OCI-LY7 (cell line): Measurements from ENCODE around the gene SIGLEC9. TPM values are rescaled to one million over a fixed set of nuclear protein-coding genes. Genes with fewer than 3 reads are reported as not detected.

Experiments used
- BruUV-seq: library from RNA; stranded (reverse); fragments of 400-500 nt; replicated peaks from 2 replicates; lab custom pipeline; 2021; lab: Mats Ljungman, UMichigan
- CTCF ChIA-PET: fragments of 300-600 bp; sonication (Branson Sonifier 250); formaldehyde crosslinking; loops from one replicate; lab custom pipeline; 2022; ENCODE audit warnings: antibody characterized with exemption; ENCODE audit not compliant: unreplicated experiment; lab: Charles Lee
- POLR2A ChIA-PET: fragments of 300-600 bp; sonication (Branson Sonifier 250); formaldehyde crosslinking; loops from one replicate; lab custom pipeline; 2022; ENCODE audit warnings: antibody characterized with exemption; lab: Charles Lee
- DNase-seq: peaks from one replicate; pipeline ENCODE4 v3.0.0-alpha.2; 2015; ENCODE audit warnings: low spot score
- H2AFZ ChIP-seq: fragments of 200-600 bp; sonication (generic), shearing (Covaris generic); 2 replicates; pipeline ENCODE4 v1.6.1; 2014; ENCODE audit warnings: mild to moderate bottlenecking, antibody characterized with exemption, low read length, moderate library complexity
- H3K27ac ChIP-seq: fragments of 200-600 bp; sonication (generic); 2 replicates; pipeline ENCODE4 v1.5.1; 2014; ENCODE audit warnings: mixed run types, low read depth, mild to moderate bottlenecking, moderate library complexity, low read length, inconsistent platforms; ENCODE audit not compliant: poor library complexity, severe bottlenecking
- H3K36me3 ChIP-seq: fragments of 200-600 bp; sonication (generic); 2 replicates; pipeline ENCODE4 v1.6.1; 2014; ENCODE audit warnings: mild to moderate bottlenecking, antibody characterized with exemption, low read length, moderate library complexity, mixed read lengths; ENCODE audit not compliant: insufficient read depth
- H3K4me1 ChIP-seq: fragments of 200-600 bp; sonication (generic); 2 replicates; pipeline ENCODE4 v1.5.1; 2014; ENCODE audit warnings: mild to moderate bottlenecking, low read length; ENCODE audit not compliant: insufficient read depth, poor library complexity, severe bottlenecking
- H3K4me2 ChIP-seq: fragments of 200-600 bp; sonication (generic); 2 replicates; pipeline ENCODE4 v1.6.1; 2014; ENCODE audit warnings: mild to moderate bottlenecking, low read length
- H3K4me3 ChIP-seq: fragments of 200-600 bp; sonication (generic); 2 replicates; pipeline ENCODE4 v1.5.1; 2014; ENCODE audit warnings: mild to moderate bottlenecking, low read depth, low read length; ENCODE audit not compliant: poor library complexity, severe bottlenecking
- H3K79me2 ChIP-seq: fragments of 200-600 bp; sonication (generic); 2 replicates; pipeline ENCODE4 v1.6.1; 2016; ENCODE audit warnings: low read depth, mild to moderate bottlenecking, low read length, moderate library complexity, mixed read lengths; ENCODE audit not compliant: insufficient read depth
- H3K9me2 ChIP-seq: fragments of 200-600 bp; sonication (generic); 2 replicates; pipeline ENCODE4 v1.6.1; 2016; ENCODE audit warnings: mild to moderate bottlenecking, low read length, mixed read lengths; ENCODE audit not compliant: insufficient read depth
- H3K9me3 ChIP-seq: fragments of 200-600 bp; sonication (generic); 2 replicates; pipeline ENCODE4 v1.6.1; 2014; ENCODE audit warnings: mild to moderate bottlenecking, mixed run types, low read length, mixed read lengths
- H4K20me1 ChIP-seq: fragments of 200-600 bp; sonication (generic); 2 replicates; pipeline ENCODE4 v1.6.1; 2014; ENCODE audit warnings: mild to moderate bottlenecking, antibody characterized with exemption, low read length, moderate library complexity, mixed read lengths; ENCODE audit not compliant: insufficient read depth
- EZH2phosphoT487 ChIP-seq: fragments of 200-600 bp; sonication (generic); IDR thresholded peaks from 2 replicates; pipeline ENCODE4 v1.6.1; 2018; ENCODE audit warnings: low read depth, borderline replicate concordance, mild to moderate bottlenecking, mixed run types, antibody characterized with exemption, low read length, moderate library complexity, mixed read lengths
- intact Hi-C: fragments of 100-400 bp; cut with micrococcal nuclease; formaldehyde crosslinking; loops from one replicate; pipeline ENCODE4 v1.10.0; 2022; ENCODE audit not compliant: unreplicated experiment
- total RNA-seq, 2 experiments: library from RNA; depleted of rRNA in 1 of 2; stranded (reverse); fragments of >200 nt in 1 of 2; shearing (Covaris generic) in 1 of 2; gene quantifications; 2 replicates each; pipeline ENCODE4 v1.2.3, GENCODE V29; 2014 to 2022
- TF ChIP-seq, protein P1 (sequence below): fragments of 200-600 bp; sonication (generic); conservative IDR thresholded peaks from 2 replicates; pipeline ENCODE4 v1.5.1; 2014; ENCODE audit warnings: mild to moderate bottlenecking, antibody characterized with exemption, low read length, moderate library complexity, mixed read lengths

Gene SIGLEC9
- total RNA-seq, 2 experiments from 2014 or later, result not detected

GRCh38 chr19:51083783-51084182 is 40.9 kb upstream of the SIGLEC9 start:
- no peak overlapping the region for H3K4me3 ChIP-seq
- H2AFZ ChIP-seq, result no peak overlapping the region
- no peak overlapping the region for H3K27ac ChIP-seq
- ChIA-PET POLR2A (no interaction called here), CTCF (no interaction called here)
- no peaks in the 10 kb centered on the region for H4K20me1 ChIP-seq
- no peaks in the 10 kb centered on the region for H3K9me3 ChIP-seq
- no peak overlapping the region for H3K4me2 ChIP-seq
- H3K36me3 ChIP-seq, result no peaks in the 10 kb centered on the region
- no peak for TF ChIP-seq EZH2phosphoT487
- TF ChIP-seq, protein P1, sequence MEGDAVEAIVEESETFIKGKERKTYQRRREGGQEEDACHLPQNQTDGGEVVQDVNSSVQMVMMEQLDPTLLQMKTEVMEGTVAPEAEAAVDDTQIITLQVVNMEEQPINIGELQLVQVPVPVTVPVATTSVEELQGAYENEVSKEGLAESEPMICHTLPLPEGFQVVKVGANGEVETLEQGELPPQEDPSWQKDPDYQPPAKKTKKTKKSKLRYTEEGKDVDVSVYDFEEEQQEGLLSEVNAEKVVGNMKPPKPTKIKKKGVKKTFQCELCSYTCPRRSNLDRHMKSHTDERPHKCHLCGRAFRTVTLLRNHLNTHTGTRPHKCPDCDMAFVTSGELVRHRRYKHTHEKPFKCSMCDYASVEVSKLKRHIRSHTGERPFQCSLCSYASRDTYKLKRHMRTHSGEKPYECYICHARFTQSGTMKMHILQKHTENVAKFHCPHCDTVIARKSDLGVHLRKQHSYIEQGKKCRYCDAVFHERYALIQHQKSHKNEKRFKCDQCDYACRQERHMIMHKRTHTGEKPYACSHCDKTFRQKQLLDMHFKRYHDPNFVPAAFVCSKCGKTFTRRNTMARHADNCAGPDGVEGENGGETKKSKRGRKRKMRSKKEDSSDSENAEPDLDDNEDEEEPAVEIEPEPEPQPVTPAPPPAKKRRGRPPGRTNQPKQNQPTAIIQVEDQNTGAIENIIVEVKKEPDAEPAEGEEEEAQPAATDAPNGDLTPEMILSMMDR, result no peak
- H3K79me2 ChIP-seq, result no peaks in the 10 kb centered on the region
- BruUV-seq, result no TSS peak
- DNase-seq, result no peak
- intact Hi-C loops, result no loop called here
- no peaks in the 10 kb centered on the region for H3K9me2 ChIP-seq
- no peaks in the 10 kb centered on the region for H3K4me1 ChIP-seq

GRCh38 chr19:51084505-51084904 is 40.2 kb upstream of the SIGLEC9 start:
- H3K36me3 ChIP-seq, result no peaks in the 10 kb centered on the region
- no peaks in the 10 kb centered on the region for H3K9me3 ChIP-seq
- H3K4me2 ChIP-seq, result no peak overlapping the region
- ChIA-PET CTCF (no interaction called here), POLR2A (no interaction called here)
- no peak for TF ChIP-seq EZH2phosphoT487
- TF ChIP-seq, protein P1, result no peak
- no peaks in the 10 kb centered on the region for H4K20me1 ChIP-seq
- no peaks in the 10 kb centered on the region for H3K9me2 ChIP-seq
- no peak for DNase-seq
- no peak overlapping the region for H2AFZ ChIP-seq
- H3K27ac ChIP-seq, result no peak overlapping the region
- no peak overlapping the region for H3K4me3 ChIP-seq
- no peaks in the 10 kb centered on the region for H3K79me2 ChIP-seq
- BruUV-seq, result no TSS peak
- intact Hi-C loops, result no loop called here
- no peaks in the 10 kb centered on the region for H3K4me1 ChIP-seq

DNA sequence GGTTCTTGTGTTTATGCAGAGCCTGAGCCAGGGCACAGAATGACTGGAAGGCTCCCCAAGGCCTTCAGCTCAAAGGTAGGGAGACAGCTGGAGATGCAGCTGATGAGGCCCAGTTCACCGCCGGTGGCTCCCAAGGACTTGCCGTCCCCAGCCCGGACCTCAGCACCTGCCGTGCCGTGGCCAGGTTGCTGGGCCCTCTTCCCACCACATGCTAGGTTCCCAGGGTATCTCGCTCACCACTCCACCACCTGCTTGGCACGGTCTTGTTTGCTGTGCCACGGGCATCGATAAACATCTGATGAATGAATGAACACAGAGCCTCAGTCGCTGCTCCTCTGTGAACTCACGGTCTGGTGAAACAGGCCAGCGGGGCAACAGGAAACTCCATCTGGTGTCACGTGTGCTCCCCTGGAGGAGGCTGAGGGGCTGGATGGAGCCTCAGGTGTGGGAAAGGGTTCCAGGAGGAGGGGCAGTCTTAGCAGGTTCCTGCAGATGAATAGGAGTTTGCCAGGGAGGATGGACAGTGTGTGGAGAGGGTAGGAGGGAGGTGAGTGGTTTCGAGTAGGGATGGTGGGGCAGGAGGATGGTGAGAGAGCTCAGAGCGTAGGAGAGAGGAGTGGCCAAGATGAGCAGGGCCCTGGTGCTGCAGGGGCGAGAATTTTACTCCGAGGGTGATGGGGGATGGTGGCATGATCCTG is 38.4 kb upstream of the SIGLEC9 start:
- Histone ChIP-seq H3K79me2 (no peaks in the 10 kb centered on the region), H3K9me2 (no peaks in the 10 kb centered on the region), H4K20me1 (no peaks in the 10 kb centered on the region), H3K9me3 (no peaks in the 10 kb centered on the region), H3K4me1 (no peaks in the 10 kb centered on the region), H3K4me3 (no peak overlapping the region), H3K27ac (no peak overlapping the region), H2AFZ (no peak overlapping the region), H3K4me2 (no peak overlapping the region), H3K36me3 (no peaks in the 10 kb centered on the region)
- BruUV-seq, result no TSS peak
- no peak for DNase-seq
- intact Hi-C loops, result no loop called here
- ChIA-PET CTCF (no interaction called here), POLR2A (no interaction called here)
- TF ChIP-seq, protein P1, result no peak
- no peak for TF ChIP-seq EZH2phosphoT487
